Endodermal cell (in vitro differentiated cells): Measurements from ENCODE around the gene HRK. TPM values are rescaled to one million over a fixed set of nuclear protein-coding genes. Genes with fewer than 3 reads are reported as not detected.

Source experiments
- DNase-seq: peaks from one replicate; pipeline ENCODE4 v3.0.0-alpha.2; 2017
- H3K27ac ChIP-seq: 2 replicates; pipeline ENCODE4 v1.5.1; 2013; ENCODE audit warnings: mild to moderate bottlenecking, low read depth, low read length, moderate library complexity
- H3K27me3 ChIP-seq: 2 replicates; pipeline ENCODE4 v1.6.1; 2013; ENCODE audit warnings: mild to moderate bottlenecking, low read length, moderate library complexity; ENCODE audit not compliant: insufficient read depth, control insufficient read depth, poor library complexity, severe bottlenecking
- H3K36me3 ChIP-seq: 2 replicates; pipeline ENCODE4 v1.7.0; 2013; ENCODE audit warnings: mild to moderate bottlenecking, low read length, moderate library complexity; ENCODE audit not compliant: control insufficient read depth, insufficient read depth
- H3K4me1 ChIP-seq: one replicate; pipeline ENCODE4 v1.7.0; 2013; ENCODE audit warnings: low read length; ENCODE audit not compliant: control insufficient read depth, insufficient read depth
- H3K4me3 ChIP-seq: 2 replicates; pipeline ENCODE4 v1.5.1; 2013; ENCODE audit warnings: mild to moderate bottlenecking, low read length, moderate library complexity
- H3K9ac ChIP-seq: 2 replicates; pipeline ENCODE4 v1.6.1; 2013; ENCODE audit warnings: mild to moderate bottlenecking, low read length, moderate library complexity; ENCODE audit not compliant: poor library complexity, severe bottlenecking; ENCODE audit errors: extremely low read depth
- H3K9me3 ChIP-seq: 2 replicates; pipeline ENCODE4 v1.6.1; 2013; ENCODE audit warnings: mild to moderate bottlenecking, low read length, moderate library complexity; ENCODE audit not compliant: control insufficient read depth
- H3K27ac Mint-ChIP-seq: 2 replicates; pipeline ENCODE4 v1.8.0; 2020; ENCODE audit warnings: mixed read lengths
- H3K27me3 Mint-ChIP-seq: 2 replicates; pipeline ENCODE4 v1.8.0; 2021; ENCODE audit warnings: mild to moderate bottlenecking, mixed read lengths; ENCODE audit not compliant: insufficient read depth
- H3K36me3 Mint-ChIP-seq: 2 replicates; pipeline ENCODE4 v1.8.0; 2020; ENCODE audit warnings: low read depth, mixed read lengths
- H3K4me1 Mint-ChIP-seq: 2 replicates; pipeline ENCODE4 v1.8.0; 2020; ENCODE audit warnings: mixed read lengths
- H3K4me3 Mint-ChIP-seq: 2 replicates; pipeline ENCODE4 v1.8.0; 2020; ENCODE audit warnings: mild to moderate bottlenecking, moderate library complexity, mixed read lengths
- H3K9me3 Mint-ChIP-seq: 2 replicates; pipeline ENCODE4 v1.8.0; 2020; ENCODE audit warnings: mild to moderate bottlenecking, mixed read lengths
- WGBS, 2 experiments: methylation state at CpG; one replicate each; pipeline versions ENCODE4 v1.1.5 to v1.1.7; 2013; ENCODE audit warnings: missing lambda C conversion rate in 2 of 2, mixed read lengths in 1 of 2; ENCODE audit not compliant: insufficient coverage in 1 of 2, insufficient read length in 1 of 2; 5-methylcytosine and 5-hydroxymethylcytosine counted together
- total RNA-seq, 2 donors: library from RNA; stranded (reverse); fragmentation: NEBNext Ultra II Directional in 1 of 2; extraction: Animal tissue kit (Norgen Biotek cat#: 25700) in 1 of 2; gene quantifications; 2 replicates in 1 of 2; 3 replicates in 1 of 2; pipeline ENCODE4 v1.2.1, GENCODE V29; 2021
- TF ChIP-seq, protein P1 (sequence below): fragments of 200-600 bp; sonication (generic); conservative IDR thresholded peaks from 2 replicates; pipeline ENCODE4 v1.5.0; 2021; ENCODE audit warnings: antibody characterized with exemption, mild to moderate bottlenecking

Gene HRK
- total RNA-seq, 2 donors from 2014 or later: 1.4 to 1.6 TPM

DNA sequence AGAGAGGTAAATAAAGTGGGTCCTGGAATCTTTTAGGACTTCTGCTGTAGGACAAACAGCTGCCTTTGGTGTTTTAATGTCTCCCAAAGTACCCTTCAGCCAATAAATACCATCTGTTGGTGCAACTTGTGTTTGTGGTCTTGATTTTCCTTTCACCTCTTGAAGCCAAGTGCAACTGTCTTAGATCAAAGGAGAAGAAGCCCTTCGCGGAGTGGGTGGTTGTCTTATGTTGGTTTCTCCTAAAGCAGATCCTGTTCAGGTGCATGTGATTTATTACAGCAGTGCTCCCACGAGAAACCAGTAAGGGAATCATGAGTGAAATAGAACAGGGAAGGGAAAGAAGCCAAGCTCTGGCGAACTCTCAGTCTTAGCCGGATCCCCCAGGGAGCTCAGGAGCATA is 27.7 kb downstream of the HRK start:
- H3K27me3 ChIP-seq: no peaks in the 10 kb centered on the region
- no peaks in the 10 kb centered on the region for H3K36me3 ChIP-seq
- no peak overlapping the region for H3K4me3 ChIP-seq
- H3K9ac ChIP-seq: no peak overlapping the region
- Mint-ChIP-seq H3K4me1 (no peaks in the 10 kb centered on the region), H3K27ac (no peak overlapping the region), H3K9me3 (no peaks in the 10 kb centered on the region), H3K36me3 (peaks cover 4% of the 10 kb centered on the region), H3K27me3 (no peaks in the 10 kb centered on the region), H3K4me3 (no peak overlapping the region)
- TF ChIP-seq, protein P1, sequence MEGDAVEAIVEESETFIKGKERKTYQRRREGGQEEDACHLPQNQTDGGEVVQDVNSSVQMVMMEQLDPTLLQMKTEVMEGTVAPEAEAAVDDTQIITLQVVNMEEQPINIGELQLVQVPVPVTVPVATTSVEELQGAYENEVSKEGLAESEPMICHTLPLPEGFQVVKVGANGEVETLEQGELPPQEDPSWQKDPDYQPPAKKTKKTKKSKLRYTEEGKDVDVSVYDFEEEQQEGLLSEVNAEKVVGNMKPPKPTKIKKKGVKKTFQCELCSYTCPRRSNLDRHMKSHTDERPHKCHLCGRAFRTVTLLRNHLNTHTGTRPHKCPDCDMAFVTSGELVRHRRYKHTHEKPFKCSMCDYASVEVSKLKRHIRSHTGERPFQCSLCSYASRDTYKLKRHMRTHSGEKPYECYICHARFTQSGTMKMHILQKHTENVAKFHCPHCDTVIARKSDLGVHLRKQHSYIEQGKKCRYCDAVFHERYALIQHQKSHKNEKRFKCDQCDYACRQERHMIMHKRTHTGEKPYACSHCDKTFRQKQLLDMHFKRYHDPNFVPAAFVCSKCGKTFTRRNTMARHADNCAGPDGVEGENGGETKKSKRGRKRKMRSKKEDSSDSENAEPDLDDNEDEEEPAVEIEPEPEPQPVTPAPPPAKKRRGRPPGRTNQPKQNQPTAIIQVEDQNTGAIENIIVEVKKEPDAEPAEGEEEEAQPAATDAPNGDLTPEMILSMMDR: no peak
- H3K4me1 ChIP-seq: no peaks in the 10 kb centered on the region
- H3K9me3 ChIP-seq: no peaks in the 10 kb centered on the region
- H3K27ac ChIP-seq: no peak overlapping the region
- 88 to 93% methylated on average over 3 to 5 of the region's 5 CpGs for WGBS, 2 experiments
- no peak for DNase-seq

DNA sequence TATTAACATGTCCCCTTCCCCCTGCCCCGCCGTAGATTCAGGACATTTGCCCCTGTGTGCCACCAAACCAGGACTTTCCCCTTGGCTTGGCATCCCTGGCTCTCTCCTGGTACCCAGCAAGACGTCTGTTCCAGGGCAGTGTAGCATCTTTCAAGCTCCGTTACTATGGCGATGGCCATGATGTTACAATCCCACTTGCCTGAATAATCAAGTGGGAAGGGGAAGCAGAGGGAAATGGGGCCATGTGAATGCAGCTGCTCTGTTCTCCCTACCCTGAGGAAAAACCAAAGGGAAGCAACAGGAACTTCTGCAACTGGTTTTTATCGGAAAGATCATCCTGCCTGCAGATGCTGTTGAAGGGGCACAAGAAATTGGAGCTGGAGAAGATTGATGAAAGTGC is 28.9 kb downstream of the HRK start:
- TF ChIP-seq, protein P1: no peak
- H3K36me3 ChIP-seq: no peaks in the 10 kb centered on the region
- no peak for DNase-seq
- no peak overlapping the region for H3K4me3 Mint-ChIP-seq
- H3K27me3 Mint-ChIP-seq: no peaks in the 10 kb centered on the region
- H3K4me1 Mint-ChIP-seq: no peaks in the 10 kb centered on the region
- peaks cover 11% of the 10 kb centered on the region for H3K36me3 Mint-ChIP-seq
- H3K4me3 ChIP-seq: no peak overlapping the region
- H3K27ac ChIP-seq: no peak overlapping the region
- 92 to 95% methylated on average over 3 to 6 of the region's 6 CpGs for WGBS, 2 experiments
- H3K27me3 ChIP-seq: no peaks in the 10 kb centered on the region
- no peak overlapping the region for H3K27ac Mint-ChIP-seq
- no peaks in the 10 kb centered on the region for H3K9me3 Mint-ChIP-seq
- no peaks in the 10 kb centered on the region for H3K9me3 ChIP-seq
- no peak overlapping the region for H3K9ac ChIP-seq
- H3K4me1 ChIP-seq: no peaks in the 10 kb centered on the region

DNA sequence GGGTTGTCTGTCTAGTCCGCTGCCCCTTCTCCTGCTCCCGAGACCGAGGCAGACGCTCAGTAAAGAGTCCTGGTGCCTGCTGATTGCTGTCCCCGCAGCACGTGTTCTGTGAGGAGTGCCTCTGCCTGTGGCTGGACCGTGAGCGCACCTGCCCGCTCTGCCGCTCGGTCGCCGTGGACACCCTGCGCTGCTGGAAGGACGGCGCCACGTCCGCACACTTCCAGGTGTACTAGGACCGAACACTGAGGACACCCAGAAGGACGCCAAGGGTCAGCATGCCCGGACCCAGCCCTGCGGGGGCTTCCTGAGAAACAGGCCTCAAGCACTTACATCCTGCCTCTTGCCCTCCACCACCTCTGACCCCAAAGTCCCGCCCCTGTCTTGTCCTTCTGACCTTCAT is 32.0 kb downstream of the HRK start:
- no peaks in the 10 kb centered on the region for H3K9me3 ChIP-seq
- no peaks in the 10 kb centered on the region for H3K4me1 Mint-ChIP-seq
- H3K27me3 ChIP-seq: no peaks in the 10 kb centered on the region
- no peaks in the 10 kb centered on the region for H3K36me3 ChIP-seq
- H3K9ac ChIP-seq: no peak overlapping the region
- H3K9me3 Mint-ChIP-seq: no peaks in the 10 kb centered on the region
- no peak overlapping the region for H3K4me3 ChIP-seq
- no peaks in the 10 kb centered on the region for H3K4me1 ChIP-seq
- WGBS, 2 experiments: 97% methylated on average over 22 to 23 of the region's 23 CpGs
- H3K4me3 Mint-ChIP-seq: no peak overlapping the region
- TF ChIP-seq, protein P1: no peak
- H3K27me3 Mint-ChIP-seq: no peaks in the 10 kb centered on the region
- H3K27ac ChIP-seq: no peak overlapping the region
- H3K36me3 Mint-ChIP-seq: peaks cover 11% of the 10 kb centered on the region
- H3K27ac Mint-ChIP-seq: no peak overlapping the region
- no peak for DNase-seq
